ENCODE results near the gene BMP10. TPM values are rescaled to one million over a fixed set of nuclear protein-coding genes. Genes with fewer than 3 reads are reported as not detected.

BMP10 gene
- total RNA-seq, 1 experiment from 2014 or later: not detected

DNA sequence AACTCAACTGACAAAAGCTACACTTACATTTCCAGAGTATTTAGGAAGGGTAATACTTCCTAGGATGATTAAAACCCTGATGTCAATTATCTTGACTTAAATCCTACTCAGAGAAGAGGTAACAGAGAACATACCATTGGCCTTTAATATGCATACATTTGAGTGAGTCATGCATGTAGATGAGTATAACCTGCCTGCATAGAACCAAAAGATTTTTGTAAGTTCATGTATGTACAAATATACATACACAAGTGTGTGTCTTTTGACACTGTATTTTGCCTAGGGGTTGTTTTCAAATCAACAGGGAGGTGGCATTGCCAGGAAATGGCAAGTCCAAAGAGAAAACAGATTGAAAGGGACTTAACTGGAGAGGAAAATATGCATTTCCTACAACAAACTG, 6.1 kb downstream of the BMP10 start:
- TF ChIP-seq, protein P1, sequence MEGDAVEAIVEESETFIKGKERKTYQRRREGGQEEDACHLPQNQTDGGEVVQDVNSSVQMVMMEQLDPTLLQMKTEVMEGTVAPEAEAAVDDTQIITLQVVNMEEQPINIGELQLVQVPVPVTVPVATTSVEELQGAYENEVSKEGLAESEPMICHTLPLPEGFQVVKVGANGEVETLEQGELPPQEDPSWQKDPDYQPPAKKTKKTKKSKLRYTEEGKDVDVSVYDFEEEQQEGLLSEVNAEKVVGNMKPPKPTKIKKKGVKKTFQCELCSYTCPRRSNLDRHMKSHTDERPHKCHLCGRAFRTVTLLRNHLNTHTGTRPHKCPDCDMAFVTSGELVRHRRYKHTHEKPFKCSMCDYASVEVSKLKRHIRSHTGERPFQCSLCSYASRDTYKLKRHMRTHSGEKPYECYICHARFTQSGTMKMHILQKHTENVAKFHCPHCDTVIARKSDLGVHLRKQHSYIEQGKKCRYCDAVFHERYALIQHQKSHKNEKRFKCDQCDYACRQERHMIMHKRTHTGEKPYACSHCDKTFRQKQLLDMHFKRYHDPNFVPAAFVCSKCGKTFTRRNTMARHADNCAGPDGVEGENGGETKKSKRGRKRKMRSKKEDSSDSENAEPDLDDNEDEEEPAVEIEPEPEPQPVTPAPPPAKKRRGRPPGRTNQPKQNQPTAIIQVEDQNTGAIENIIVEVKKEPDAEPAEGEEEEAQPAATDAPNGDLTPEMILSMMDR (conservative IDR thresholded peaks at IDR 0.05; ENCODE audit: low read depth, low read length): no peak
- TF ChIP-seq EZH2 (IDR thresholded peaks at IDR 0.05; ENCODE audit: low read length, unreplicated experiment): no peak
- TF ChIP-seq EZH2phosphoT487 (IDR thresholded peaks at IDR 0.05; ENCODE audit: borderline replicate concordance, low read length): no peak

GRCh38 chr2:68863996-68864395, 7.2 kb downstream of the BMP10 start:
- Histone ChIP-seq H2AFZ (ENCODE audit: low read length) (no peak overlapping the region), H3K79me2 (ENCODE audit: low read length) (no peaks in the 10 kb centered on the region), H3K4me2 (ENCODE audit: low read length) (no peak overlapping the region), H3K9me3 (ENCODE audit: low read length) (no peaks in the 10 kb centered on the region), H4K20me1 (ENCODE audit: low read length) (no peaks in the 10 kb centered on the region), H3K27me3 (ENCODE audit: low read length) (peaks cover 59% of the 10 kb centered on the region), H3K27ac (ENCODE audit: low read length) (no peak overlapping the region), H3K4me1 (ENCODE audit: insufficient read depth, low read length) (no peaks in the 10 kb centered on the region), H3K36me3 (ENCODE audit: low read depth, low read length) (no peaks in the 10 kb centered on the region), H3K4me3 (ENCODE audit: low read length) (no peak overlapping the region), H3F3A (ENCODE audit: low read length, unreplicated experiment) (no peaks in the 10 kb centered on the region), H3K9me2 (replicated peaks; ENCODE audit: low read length) (no peaks in the 10 kb centered on the region), H3K9ac (ENCODE audit: low read length) (no peak overlapping the region)
- POLR2A ChIA-PET (ENCODE audit: unreplicated experiment): no interaction called here
- intact Hi-C loops (cut with micrococcal nuclease): no loop called here
- TF ChIP-seq EZH2 (IDR thresholded peaks at IDR 0.05; ENCODE audit: low read length, unreplicated experiment): no peak
- CTCF ChIA-PET: no interaction called here
- BruUV-seq (replicated peaks): no TSS peak
- ATAC-seq (no peak), DNase-seq (no peak)

More for the DNA sequence above, 6.1 kb downstream of the BMP10 start:
- H3K27me3 ChIP-seq (ENCODE audit: low read length): peaks cover 48% of the 10 kb centered on the region
- DNase-seq (no peak), ATAC-seq (no peak)
- no peak overlapping the region for H3K9ac ChIP-seq (ENCODE audit: low read length)
- no TSS peak for BruUV-seq (replicated peaks)
- no peak overlapping the region for H3K27ac ChIP-seq (ENCODE audit: low read length)
- CTCF ChIA-PET: no interaction called here
- no peaks in the 10 kb centered on the region; the same call in 1 of the 2 replicates for H3K4me1 ChIP-seq (ENCODE audit: insufficient read depth, low read length)
- no peaks in the 10 kb centered on the region for H3K79me2 ChIP-seq (ENCODE audit: low read length)
- no peaks in the 10 kb centered on the region for H3F3A ChIP-seq (ENCODE audit: low read length, unreplicated experiment)
- POLR2A ChIA-PET (ENCODE audit: unreplicated experiment): no interaction called here
- no peaks in the 10 kb centered on the region for H4K20me1 ChIP-seq (ENCODE audit: low read length)
- H3K4me2 ChIP-seq (ENCODE audit: low read length): no peak overlapping the region
- H3K4me3 ChIP-seq (ENCODE audit: low read length): no peak overlapping the region
- no peaks in the 10 kb centered on the region for H3K9me3 ChIP-seq (ENCODE audit: low read length)
- H3K36me3 ChIP-seq (ENCODE audit: low read depth, low read length): no peaks in the 10 kb centered on the region
- no peaks in the 10 kb centered on the region for H3K9me2 ChIP-seq (replicated peaks; ENCODE audit: low read length)
- intact Hi-C loops (cut with micrococcal nuclease): no loop called here
- no peak overlapping the region for H2AFZ ChIP-seq (ENCODE audit: low read length)

GRCh38 chr2:68862889-68863288, 8.3 kb downstream of the BMP10 start:
- no peak for ATAC-seq
- CTCF ChIA-PET: no interaction called here

DNA sequence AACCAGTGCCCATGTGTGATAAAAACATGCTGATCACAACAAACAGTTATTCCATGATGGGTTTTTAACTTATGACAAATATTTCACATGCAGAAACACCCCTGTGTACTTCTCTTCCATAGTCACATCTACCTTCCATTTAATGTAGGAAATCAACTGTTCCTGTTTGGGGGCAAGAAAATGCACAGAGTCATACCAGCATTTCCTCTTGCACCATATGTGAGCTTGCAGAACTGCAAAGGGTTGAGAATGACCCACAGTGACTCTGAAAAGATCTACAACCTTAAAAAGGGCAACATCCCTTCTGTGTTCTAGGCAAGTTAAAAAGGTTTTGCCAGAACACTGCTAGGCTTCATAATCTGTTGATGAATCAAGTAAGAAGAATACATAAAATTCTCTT, 9.9 kb downstream of the BMP10 start:
- Histone ChIP-seq H3K79me2 (ENCODE audit: low read length) (no peaks in the 10 kb centered on the region), H3K27ac (ENCODE audit: low read length) (no peak overlapping the region), H2AFZ (ENCODE audit: low read length) (no peak overlapping the region), H3K4me1 (ENCODE audit: insufficient read depth, low read length) (no peaks in the 10 kb centered on the region; the same call in 1 of the 2 replicates), H3K9me2 (replicated peaks; ENCODE audit: low read length) (no peaks in the 10 kb centered on the region), H3F3A (ENCODE audit: low read length, unreplicated experiment) (no peaks in the 10 kb centered on the region), H3K9ac (ENCODE audit: low read length) (no peak overlapping the region), H3K9me3 (ENCODE audit: low read length) (no peaks in the 10 kb centered on the region), H3K27me3 (ENCODE audit: low read length) (peaks cover 69% of the 10 kb centered on the region), H4K20me1 (ENCODE audit: low read length) (no peaks in the 10 kb centered on the region), H3K4me2 (ENCODE audit: low read length) (no peak overlapping the region), H3K36me3 (ENCODE audit: low read depth, low read length) (no peaks in the 10 kb centered on the region), H3K4me3 (ENCODE audit: low read length) (no peak overlapping the region)
- intact Hi-C loops (cut with micrococcal nuclease): no loop called here
- no TSS peak for BruUV-seq (replicated peaks)
- DNase-seq (no peak), ATAC-seq (no peak)
- TF ChIP-seq EZH2phosphoT487 (IDR thresholded peaks at IDR 0.05; ENCODE audit: borderline replicate concordance, low read length) (no peak), EZH2 (IDR thresholded peaks at IDR 0.05; ENCODE audit: low read length, unreplicated experiment) (no peak)
- TF ChIP-seq, protein P1 (conservative IDR thresholded peaks at IDR 0.05; ENCODE audit: low read depth, low read length): no peak
- ChIA-PET CTCF (no interaction called here), POLR2A (ENCODE audit: unreplicated experiment) (no interaction called here)

More at GRCh38 chr2:68862889-68863288, 8.3 kb downstream of the BMP10 start:
- POLR2A ChIA-PET (ENCODE audit: unreplicated experiment): no interaction called here
- DNase-seq: no peak
- no peak overlapping the region for H3K27ac ChIP-seq (ENCODE audit: low read length)
- intact Hi-C loops (cut with micrococcal nuclease): no loop called here
- no peaks in the 10 kb centered on the region for H3K9me2 ChIP-seq (replicated peaks; ENCODE audit: low read length)
- no peak overlapping the region for H2AFZ ChIP-seq (ENCODE audit: low read length)
- no peaks in the 10 kb centered on the region for H3K9me3 ChIP-seq (ENCODE audit: low read length)
- TF ChIP-seq EZH2phosphoT487 (IDR thresholded peaks at IDR 0.05; ENCODE audit: borderline replicate concordance, low read length): no peak
- H3K9ac ChIP-seq (ENCODE audit: low read length): no peak overlapping the region
- no peak overlapping the region for H3K4me2 ChIP-seq (ENCODE audit: low read length)
- H3K4me1 ChIP-seq (ENCODE audit: insufficient read depth, low read length): no peaks in the 10 kb centered on the region; the same call in 1 of the 2 replicates
- no TSS peak for BruUV-seq (replicated peaks)
- no peak overlapping the region for H3K4me3 ChIP-seq (ENCODE audit: low read length)
- no peaks in the 10 kb centered on the region for H3K36me3 ChIP-seq (ENCODE audit: low read depth, low read length)
- no peaks in the 10 kb centered on the region for H3K79me2 ChIP-seq (ENCODE audit: low read length)
- H3F3A ChIP-seq (ENCODE audit: low read length, unreplicated experiment): no peaks in the 10 kb centered on the region
- H3K27me3 ChIP-seq (ENCODE audit: low read length): peaks cover 61% of the 10 kb centered on the region
- H4K20me1 ChIP-seq (ENCODE audit: low read length): no peaks in the 10 kb centered on the region

All from PC-3 (cell line).